OCI-LY1 (cell line): ENCODE data around the gene EYS.

Source experiments
- H2AFZ ChIP-seq: fragments of 200-600 bp; sonication (generic), shearing (Covaris generic); 2 replicates; pipeline ENCODE4 v1.6.0; 2014; ENCODE audit warnings: antibody characterized with exemption, mild to moderate bottlenecking, low read length
- H3F3A ChIP-seq: fragments of 200-600 bp; sonication (generic), shearing (Covaris generic); 2 replicates; pipeline ENCODE4 v1.6.0; 2014; ENCODE audit warnings: mild to moderate bottlenecking, antibody characterized with exemption, low read length, moderate library complexity; ENCODE audit not compliant: insufficient read depth
- H3K27ac ChIP-seq: fragments of 200-600 bp; sonication (generic); 2 replicates; pipeline ENCODE4 v1.5.1; 2014; ENCODE audit warnings: low read length, mixed run types, mild to moderate bottlenecking, low read depth; ENCODE audit not compliant: poor library complexity, severe bottlenecking
- H3K27me3 ChIP-seq: fragments of 200-600 bp; sonication (generic); 2 replicates; pipeline ENCODE4 v1.6.0; 2014; ENCODE audit warnings: antibody characterized with exemption, mild to moderate bottlenecking, low read length, moderate library complexity; ENCODE audit not compliant: insufficient read depth
- H3K36me3 ChIP-seq: fragments of 200-600 bp; sonication (generic); 2 replicates; pipeline ENCODE4 v1.6.1; 2014; ENCODE audit warnings: mild to moderate bottlenecking, antibody characterized with exemption, low read length, moderate library complexity, mixed read lengths; ENCODE audit not compliant: insufficient read depth
- H3K4me1 ChIP-seq: fragments of 200-600 bp; sonication (generic); 2 replicates; pipeline ENCODE4 v1.5.1; 2014; ENCODE audit warnings: mild to moderate bottlenecking, low read length, moderate library complexity; ENCODE audit not compliant: insufficient read depth, severe bottlenecking
- H3K4me2 ChIP-seq: fragments of 200-600 bp; sonication (generic), shearing (Covaris generic); 2 replicates; pipeline ENCODE4 v1.6.1; 2014; ENCODE audit warnings: low read length
- H3K4me3 ChIP-seq: fragments of 200-600 bp; sonication (generic); 2 replicates; pipeline ENCODE4 v1.5.1; 2014; ENCODE audit warnings: low read length, low read depth, mild to moderate bottlenecking, mixed read lengths; ENCODE audit not compliant: poor library complexity, severe bottlenecking
- H3K79me2 ChIP-seq: fragments of 200-600 bp; shearing (Covaris generic); 2 replicates; pipeline ENCODE4 v1.6.1; 2016; ENCODE audit warnings: mixed run types, low read length, mixed read lengths; ENCODE audit not compliant: insufficient read depth
- H3K9ac ChIP-seq: fragments of 200-600 bp; sonication (generic), shearing (Covaris generic); 2 replicates; pipeline ENCODE4 v1.6.1; 2014; ENCODE audit warnings: mild to moderate bottlenecking, low read length, mixed read lengths
- H3K9me2 ChIP-seq: fragments of 200-600 bp; sonication (generic), shearing (Covaris generic); 2 replicates; pipeline ENCODE4 v1.6.1; 2014; ENCODE audit warnings: low read depth, mild to moderate bottlenecking, low read length, mixed read lengths
- H3K9me3 ChIP-seq: fragments of 200-600 bp; shearing (Covaris generic); 2 replicates; pipeline ENCODE4 v1.6.1; 2014; ENCODE audit warnings: low read length, mixed read lengths
- H4K20me1 ChIP-seq: fragments of 200-600 bp; sonication (generic), shearing (Covaris generic); 2 replicates; pipeline ENCODE4 v1.6.0; 2016; ENCODE audit warnings: mild to moderate bottlenecking, low read length; ENCODE audit not compliant: insufficient read depth
- EZH2 ChIP-seq: fragments of 200-600 bp; sonication (generic), shearing (Covaris generic); IDR thresholded peaks from 2 replicates; pipeline ENCODE4 v1.8.0; 2017; ENCODE audit warnings: borderline replicate concordance, mixed run types, mild to moderate bottlenecking, antibody characterized with exemption, low read length, moderate library complexity, mixed read lengths
- TF ChIP-seq, protein P1 (sequence below): fragments of 200-600 bp; sonication (generic), shearing (Covaris generic); IDR thresholded peaks from 2 replicates; pipeline ENCODE4 v1.5.1; 2017; ENCODE audit warnings: mild to moderate bottlenecking, antibody characterized with exemption, low read length, moderate library complexity, mixed read lengths

The EYS gene

DNA sequence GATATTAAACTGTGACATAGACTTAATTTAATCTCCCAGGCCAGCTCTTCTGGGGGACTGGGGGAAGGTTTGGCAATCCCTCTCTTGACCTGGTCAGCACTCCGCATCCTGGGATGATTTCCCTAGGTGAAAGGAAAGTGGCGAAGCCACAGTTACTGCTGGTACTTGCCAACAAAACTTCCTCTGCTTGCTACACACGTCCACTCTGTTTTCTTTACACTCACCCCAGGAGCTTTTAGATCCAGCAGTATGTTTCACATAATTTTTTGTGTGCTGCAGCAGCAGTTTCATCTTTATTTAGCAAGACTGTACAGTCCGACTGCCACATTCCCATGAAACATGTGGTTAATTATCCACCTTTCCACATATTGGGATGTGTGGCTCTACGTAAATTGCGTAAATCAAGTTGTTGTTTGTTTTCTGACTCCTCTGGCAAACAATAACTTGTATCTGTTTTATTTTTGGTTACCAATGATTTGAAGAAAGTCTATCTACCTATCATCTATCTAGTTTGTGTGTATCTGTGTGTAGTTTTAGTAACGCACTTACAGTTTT is 1787.4 kb downstream of the EYS start:
- Histone ChIP-seq H3K27ac (no peak overlapping the region), H3K9me3 (no peaks in the 10 kb centered on the region), H2AFZ (no peak overlapping the region), H4K20me1 (no peaks in the 10 kb centered on the region), H3F3A (no peaks in the 10 kb centered on the region), H3K9me2 (no peaks in the 10 kb centered on the region), H3K4me2 (no peak overlapping the region), H3K4me1 (no peaks in the 10 kb centered on the region), H3K9ac (no peak overlapping the region), H3K79me2 (no peaks in the 10 kb centered on the region), H3K36me3 (no peaks in the 10 kb centered on the region), H3K27me3 (no peaks in the 10 kb centered on the region), H3K4me3 (no peak overlapping the region)
- no peak for TF ChIP-seq EZH2
- TF ChIP-seq, protein P1, sequence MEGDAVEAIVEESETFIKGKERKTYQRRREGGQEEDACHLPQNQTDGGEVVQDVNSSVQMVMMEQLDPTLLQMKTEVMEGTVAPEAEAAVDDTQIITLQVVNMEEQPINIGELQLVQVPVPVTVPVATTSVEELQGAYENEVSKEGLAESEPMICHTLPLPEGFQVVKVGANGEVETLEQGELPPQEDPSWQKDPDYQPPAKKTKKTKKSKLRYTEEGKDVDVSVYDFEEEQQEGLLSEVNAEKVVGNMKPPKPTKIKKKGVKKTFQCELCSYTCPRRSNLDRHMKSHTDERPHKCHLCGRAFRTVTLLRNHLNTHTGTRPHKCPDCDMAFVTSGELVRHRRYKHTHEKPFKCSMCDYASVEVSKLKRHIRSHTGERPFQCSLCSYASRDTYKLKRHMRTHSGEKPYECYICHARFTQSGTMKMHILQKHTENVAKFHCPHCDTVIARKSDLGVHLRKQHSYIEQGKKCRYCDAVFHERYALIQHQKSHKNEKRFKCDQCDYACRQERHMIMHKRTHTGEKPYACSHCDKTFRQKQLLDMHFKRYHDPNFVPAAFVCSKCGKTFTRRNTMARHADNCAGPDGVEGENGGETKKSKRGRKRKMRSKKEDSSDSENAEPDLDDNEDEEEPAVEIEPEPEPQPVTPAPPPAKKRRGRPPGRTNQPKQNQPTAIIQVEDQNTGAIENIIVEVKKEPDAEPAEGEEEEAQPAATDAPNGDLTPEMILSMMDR = no peak

DNA sequence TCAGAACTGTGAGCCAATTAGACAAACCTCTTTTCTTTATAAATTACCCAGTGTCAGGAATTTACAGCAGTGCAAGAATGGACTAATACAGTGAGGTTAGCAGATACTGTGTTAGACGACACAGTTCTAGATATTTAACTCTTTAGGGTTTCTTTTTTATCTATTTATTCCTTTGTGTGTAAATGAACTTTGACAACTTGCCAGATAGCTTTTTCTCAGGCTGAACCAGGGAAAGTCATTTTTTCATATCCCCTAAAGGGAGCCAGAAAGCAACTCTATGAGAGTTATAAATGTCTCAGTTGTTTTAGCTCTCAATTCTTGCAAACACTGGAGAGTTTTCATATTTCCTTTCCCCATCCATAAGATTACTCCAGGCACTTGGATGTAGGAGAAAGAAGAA is 1794.1 kb downstream of the EYS start:
- H2AFZ ChIP-seq = no peak overlapping the region

GRCh38 chr6:63910863-63911551 is 1796.0 kb downstream of the EYS start:
- no peak overlapping the region for H3K4me2 ChIP-seq
- H3K27me3 ChIP-seq = no peaks in the 10 kb centered on the region
- no peaks in the 10 kb centered on the region for H3F3A ChIP-seq
- no peak overlapping the region for H3K9ac ChIP-seq
- H3K9me3 ChIP-seq = no peaks in the 10 kb centered on the region
- H3K36me3 ChIP-seq = no peaks in the 10 kb centered on the region
- no peak overlapping the region for H2AFZ ChIP-seq
- no peaks in the 10 kb centered on the region for H4K20me1 ChIP-seq
- no peak for TF ChIP-seq EZH2
- TF ChIP-seq, protein P1 = no peak
- no peaks in the 10 kb centered on the region for H3K4me1 ChIP-seq
- no peaks in the 10 kb centered on the region for H3K79me2 ChIP-seq
- no peak overlapping the region for H3K27ac ChIP-seq
- H3K4me3 ChIP-seq = no peak overlapping the region
- no peaks in the 10 kb centered on the region for H3K9me2 ChIP-seq

More for the DNA sequence above, 1794.1 kb downstream of the EYS start:
- H3K9me2 ChIP-seq = no peaks in the 10 kb centered on the region
- H4K20me1 ChIP-seq = no peaks in the 10 kb centered on the region
- H3K27me3 ChIP-seq = no peaks in the 10 kb centered on the region
- H3K4me3 ChIP-seq = no peak overlapping the region
- H3K4me1 ChIP-seq = no peaks in the 10 kb centered on the region
- no peak overlapping the region for H3K27ac ChIP-seq
- H3K36me3 ChIP-seq = no peaks in the 10 kb centered on the region
- no peak overlapping the region for H3K9ac ChIP-seq
- H3K4me2 ChIP-seq = no peak overlapping the region
- no peaks in the 10 kb centered on the region for H3K9me3 ChIP-seq
- H3F3A ChIP-seq = no peaks in the 10 kb centered on the region
- no peaks in the 10 kb centered on the region for H3K79me2 ChIP-seq
- TF ChIP-seq, protein P1 = no peak
- TF ChIP-seq EZH2 = no peak
